ENCODE results near the gene MICU1.

Gene MICU1

DNA sequence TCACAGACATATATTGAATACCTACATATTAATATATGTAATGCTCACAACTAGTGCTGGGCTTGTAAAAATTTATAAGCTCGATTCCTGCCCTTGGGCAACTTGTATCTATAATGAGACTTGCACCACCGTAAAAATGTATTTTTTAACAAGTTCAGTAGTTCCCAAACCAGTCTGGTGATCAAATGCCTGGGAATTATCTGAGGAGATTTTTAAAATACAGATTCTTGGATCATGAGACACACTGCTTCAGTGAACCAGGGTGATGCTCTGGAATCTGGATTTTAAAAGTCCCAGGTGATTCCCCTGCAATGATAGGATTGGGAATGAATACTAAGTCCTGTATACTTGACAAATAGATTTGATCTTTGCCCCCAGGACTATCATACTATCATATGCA lies 4.3 kb upstream of the MICU1 start:
- no peak for DNase-seq (ENCODE audit: low read depth in 2 of 2)

GRCh38 chr10:72626444-72626754 lies 520 bp upstream of the MICU1 start:
- DNase-seq (ENCODE audit: low read depth in 2 of 2): no peak

DNA sequence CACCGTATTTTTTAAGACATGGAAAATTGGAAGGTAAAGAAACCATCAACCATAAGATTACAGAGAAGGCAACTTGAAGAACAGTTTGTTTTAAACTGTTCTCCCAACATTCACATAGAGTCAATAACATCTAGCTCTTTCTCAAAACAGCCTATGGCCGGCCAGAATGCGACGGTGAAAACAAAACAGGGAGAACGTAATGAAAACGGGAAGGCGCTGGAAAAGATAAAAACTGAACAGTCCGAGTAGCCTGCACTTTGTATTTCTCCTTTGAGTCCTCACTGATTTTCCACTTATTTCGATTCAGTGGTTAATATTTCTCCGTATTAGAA lies 637 bp downstream of the MICU1 start:
- no peak for DNase-seq (ENCODE audit: low read depth in 2 of 2)

GRCh38 chr10:72622271-72622670 lies 3.6 kb downstream of the MICU1 start:
- DNase-seq (ENCODE audit: low read depth in 2 of 2): no peak

DNA sequence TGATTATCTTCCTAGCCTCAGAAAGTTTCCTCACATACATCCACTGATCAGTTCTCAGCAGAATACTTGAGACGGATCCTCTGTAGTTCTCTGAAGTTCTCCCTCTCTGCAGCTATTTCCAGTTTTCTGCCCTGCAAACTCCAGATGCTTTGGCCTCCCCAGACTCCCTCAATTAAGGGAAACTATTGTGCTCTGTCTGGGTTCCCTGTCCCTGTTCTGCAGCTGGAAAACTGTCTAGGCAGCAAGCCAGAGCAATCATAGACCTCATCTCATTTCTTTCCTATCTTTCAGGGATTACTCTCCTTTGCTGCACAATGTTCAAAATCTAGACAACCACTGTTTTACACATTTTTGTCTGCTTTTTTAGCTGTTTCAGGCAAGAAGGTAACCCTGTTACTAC lies 9.2 kb downstream of the MICU1 start:
- no peak for DNase-seq (ENCODE audit: low read depth in 2 of 2)

GRCh38 chr10:72615970-72616369 lies 9.9 kb downstream of the MICU1 start:
- no peak for DNase-seq (ENCODE audit: low read depth in 2 of 2)

DNA sequence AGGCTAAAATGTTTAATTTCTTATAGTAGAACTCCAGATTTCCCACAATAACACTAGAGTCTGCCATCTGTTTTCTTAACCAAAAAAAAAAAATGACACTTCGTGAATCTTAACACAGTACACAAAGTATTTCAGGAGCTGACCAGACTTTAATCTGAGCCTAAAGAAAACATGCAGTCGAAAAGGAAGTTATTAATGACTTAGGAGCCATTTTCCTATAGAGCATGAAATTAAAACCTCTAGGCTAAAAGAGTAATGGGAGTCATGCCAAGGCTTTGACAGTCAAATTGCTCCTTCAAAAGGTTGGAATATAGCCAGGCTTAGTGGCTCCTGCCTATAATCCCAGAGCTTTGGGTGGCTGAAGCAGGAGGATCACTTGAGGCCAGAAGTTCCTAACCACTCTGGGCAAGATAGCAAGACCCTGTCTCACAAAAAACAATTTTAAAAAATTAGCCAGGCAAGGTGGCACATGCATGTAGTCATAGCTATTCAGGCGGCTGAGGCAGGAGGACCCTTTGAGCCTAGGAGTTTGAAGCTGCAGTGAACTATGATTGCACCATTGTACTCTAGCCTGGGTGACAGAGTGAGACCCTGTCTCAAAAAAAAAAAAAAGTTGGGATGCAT lies 13.6 kb downstream of the MICU1 start:
- DNase-seq (ENCODE audit: low read depth in 2 of 2): no peak

DNA sequence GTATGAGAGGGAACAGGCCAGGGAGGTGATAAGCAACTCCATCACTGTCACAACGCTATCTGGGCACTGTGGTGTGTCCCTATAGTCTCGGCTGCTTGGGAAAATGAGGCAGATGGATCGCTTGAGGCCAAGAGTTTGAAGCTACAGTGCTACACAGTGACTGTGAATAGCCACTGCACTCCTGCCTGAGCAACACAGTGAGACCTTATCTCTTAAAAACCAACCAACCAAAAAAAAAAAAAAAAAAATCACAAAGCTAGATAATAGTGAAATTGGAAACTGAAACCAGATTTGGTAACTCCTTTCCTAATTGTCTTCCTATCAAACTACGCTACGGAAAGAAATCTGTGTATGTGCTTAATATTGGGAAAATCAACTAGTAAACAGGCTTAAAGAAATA lies 14.1 kb downstream of the MICU1 start:
- DNase-seq (ENCODE audit: low read depth in 2 of 2): no peak

DNA sequence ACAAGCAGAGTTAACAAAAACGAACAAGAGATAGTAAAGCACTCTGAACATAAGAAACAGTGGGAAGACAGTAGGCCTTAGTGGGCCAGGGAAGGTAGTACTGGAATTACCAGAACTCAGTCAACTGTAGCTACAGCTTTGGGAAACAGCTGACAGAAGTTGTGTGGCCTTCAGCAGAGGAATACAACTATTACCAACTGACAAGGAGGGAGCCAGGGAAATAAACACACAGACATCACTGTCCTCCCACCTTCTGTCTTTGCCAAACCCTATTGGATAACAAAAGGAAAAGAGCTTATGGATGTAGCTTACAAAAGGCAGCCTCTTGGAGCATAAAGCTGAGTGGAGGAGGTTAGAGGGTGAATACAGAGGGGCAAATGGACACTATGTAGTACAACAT lies 15.4 kb downstream of the MICU1 start:
- no peak for DNase-seq (ENCODE audit: low read depth in 2 of 2)

- DNase-seq (ENCODE audit: low read depth in 2 of 2): no peak
Measured at GRCh38 chr10:72605122-72605521, 20.8 kb downstream of the MICU1 start.

DNA sequence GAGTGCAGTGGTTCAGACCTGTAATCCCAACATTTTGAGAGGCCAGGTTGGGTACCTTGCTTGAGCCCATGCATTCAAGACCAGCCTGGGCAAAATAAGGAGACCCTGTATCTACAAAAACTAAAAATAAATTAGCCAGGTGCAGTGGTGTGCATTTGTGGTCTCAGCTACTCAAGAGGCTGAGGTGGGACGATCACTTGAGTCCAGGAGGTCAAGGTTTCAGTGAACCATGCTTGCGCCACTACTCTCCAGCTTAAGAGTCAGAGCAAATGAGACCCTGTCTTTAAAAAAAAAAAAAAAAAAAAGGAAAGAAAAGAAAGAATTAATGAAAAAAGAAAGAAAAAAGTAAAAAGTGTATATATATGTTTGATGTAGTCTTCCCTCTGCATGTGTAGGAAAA lies 24.7 kb downstream of the MICU1 start:
- no peak for DNase-seq (ENCODE audit: low read depth in 2 of 2)

DNA sequence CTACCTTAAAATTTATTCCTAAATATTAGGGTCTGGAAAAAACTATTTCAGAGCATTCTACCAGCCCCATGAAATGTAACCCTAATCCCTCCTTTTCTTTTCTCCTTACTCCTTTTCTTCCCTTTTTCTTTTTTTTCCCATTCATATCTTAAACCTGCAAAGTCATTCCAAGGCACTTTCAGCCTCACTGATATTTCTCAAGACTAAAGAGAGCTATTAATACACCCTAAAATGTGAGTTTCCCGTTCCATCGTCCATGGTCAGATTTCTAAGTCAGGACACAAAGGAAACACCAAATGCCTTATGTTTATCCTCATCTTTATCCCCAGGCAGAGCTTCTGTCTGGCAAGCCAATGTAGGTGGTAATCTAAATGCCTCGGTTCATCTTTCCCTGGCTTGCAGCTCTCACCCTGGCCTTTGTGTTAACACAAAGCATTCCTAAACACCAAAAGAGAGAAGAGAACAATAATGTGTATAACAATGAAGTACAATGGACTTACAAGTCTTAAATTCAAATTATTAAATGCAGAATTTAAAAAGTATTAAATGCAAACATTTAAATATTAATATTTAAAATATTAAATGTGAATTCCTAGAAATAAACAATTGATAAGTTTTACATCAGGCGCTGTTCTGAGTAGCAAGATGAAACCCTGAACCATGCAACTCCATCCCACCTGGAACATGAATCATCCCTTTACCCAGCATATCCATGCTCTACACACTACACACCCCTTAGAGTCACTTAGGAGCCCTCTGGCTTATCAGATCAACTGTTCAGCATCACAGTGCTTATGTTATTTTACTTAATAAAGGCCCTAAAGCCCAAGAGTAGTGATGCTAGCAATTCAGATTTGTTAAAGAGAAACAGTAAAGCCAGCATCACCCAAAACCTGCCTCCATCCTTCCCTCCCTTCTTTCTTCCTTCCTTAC lies 26.8 kb downstream of the MICU1 start:
- DNase-seq (ENCODE audit: low read depth in 2 of 2): no peak

DNA sequence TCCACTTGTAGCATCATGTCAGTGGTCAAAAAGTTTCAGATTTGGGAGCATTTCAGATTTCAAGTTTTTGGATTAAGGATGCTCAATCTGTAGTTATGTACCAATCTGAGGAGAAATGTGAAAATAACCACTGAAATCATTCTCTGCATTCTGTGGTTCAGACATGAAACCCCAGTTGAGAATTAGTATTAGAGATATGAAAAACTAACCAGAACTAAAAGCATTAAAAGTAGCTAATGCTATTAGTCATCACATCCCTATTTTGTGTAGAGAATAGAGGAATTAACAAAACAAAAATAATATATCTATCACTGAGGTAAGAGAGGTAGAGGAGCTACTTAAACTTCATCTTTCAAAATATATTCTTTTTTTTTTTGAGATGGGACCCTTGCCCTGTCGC lies 28.0 kb downstream of the MICU1 start:
- DNase-seq (ENCODE audit: low read depth in 2 of 2): no peak

GRCh38 chr10:72595436-72595835 lies 30.4 kb downstream of the MICU1 start:
- DNase-seq (ENCODE audit: low read depth in 2 of 2): no peak

GRCh38 chr10:72593963-72594362 lies 31.9 kb downstream of the MICU1 start:
- no peak for DNase-seq (ENCODE audit: low read depth in 2 of 2)

GRCh38 chr10:72588266-72588665 lies 37.6 kb downstream of the MICU1 start:
- no peak for DNase-seq (ENCODE audit: low read depth in 2 of 2)

DNA sequence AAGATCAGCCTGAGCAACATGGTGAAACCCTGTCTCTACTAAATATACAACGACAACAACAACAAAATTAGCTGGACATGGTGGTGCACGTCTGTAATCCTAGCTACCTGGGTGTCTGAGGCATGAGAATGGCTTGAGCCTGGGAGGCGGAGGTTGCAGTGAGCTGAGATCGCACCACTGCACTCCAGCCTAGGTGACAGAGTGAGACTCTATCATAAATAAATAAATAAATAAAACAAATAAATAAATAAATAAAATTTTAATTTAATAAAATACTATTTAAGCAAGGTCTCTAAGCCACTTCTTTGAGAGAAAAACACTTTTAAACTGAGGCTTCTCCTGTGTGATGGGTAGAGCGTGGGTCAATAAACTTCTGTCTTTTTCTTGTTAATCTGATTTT lies 38.3 kb downstream of the MICU1 start:
- no peak for DNase-seq (ENCODE audit: low read depth in 2 of 2)

DNA sequence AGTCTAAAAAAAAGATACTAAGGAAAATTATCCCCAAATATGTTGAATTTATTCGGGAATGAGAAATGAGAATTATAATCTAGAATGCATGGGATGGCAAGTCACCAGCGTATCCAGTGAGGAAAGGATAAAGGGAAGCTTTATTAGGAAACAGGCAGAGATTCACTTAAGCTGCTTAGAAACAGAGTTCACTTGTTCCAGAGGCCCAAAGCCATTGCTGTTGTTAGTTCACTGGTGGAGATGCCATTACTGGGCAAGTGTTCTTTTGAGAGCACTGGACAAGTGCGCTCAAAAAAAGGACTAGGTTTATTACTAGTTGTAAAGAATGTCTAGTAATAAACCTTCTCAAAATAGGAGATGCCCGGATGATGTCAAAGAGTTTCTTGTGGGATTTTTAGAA lies 51.2 kb downstream of the MICU1 start:
- no peak for DNase-seq (ENCODE audit: low read depth in 2 of 2)

DNA sequence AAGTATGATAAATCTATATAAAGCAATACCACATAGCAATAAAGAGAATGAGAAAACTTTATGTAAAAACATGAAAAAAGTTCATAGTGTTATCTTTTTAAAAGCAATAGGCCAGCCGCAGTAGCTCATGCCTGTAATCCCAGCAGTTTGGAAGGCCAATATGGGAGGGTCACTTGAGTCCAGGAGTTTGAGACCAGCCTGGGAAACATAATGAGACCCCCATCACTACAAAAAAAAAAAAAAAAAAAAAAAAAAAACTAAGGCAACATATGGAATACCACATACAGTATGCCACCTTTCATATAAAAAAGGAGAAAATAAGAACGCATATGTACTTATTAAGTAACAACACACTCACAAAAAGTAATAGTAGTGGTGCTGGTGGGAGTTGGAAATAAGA lies 52.8 kb downstream of the MICU1 start:
- DNase-seq (ENCODE audit: low read depth in 2 of 2): no peak

GRCh38 chr10:72567889-72568640 lies 57.8 kb downstream of the MICU1 start:
- no peak for DNase-seq (ENCODE audit: low read depth in 2 of 2)

DNA sequence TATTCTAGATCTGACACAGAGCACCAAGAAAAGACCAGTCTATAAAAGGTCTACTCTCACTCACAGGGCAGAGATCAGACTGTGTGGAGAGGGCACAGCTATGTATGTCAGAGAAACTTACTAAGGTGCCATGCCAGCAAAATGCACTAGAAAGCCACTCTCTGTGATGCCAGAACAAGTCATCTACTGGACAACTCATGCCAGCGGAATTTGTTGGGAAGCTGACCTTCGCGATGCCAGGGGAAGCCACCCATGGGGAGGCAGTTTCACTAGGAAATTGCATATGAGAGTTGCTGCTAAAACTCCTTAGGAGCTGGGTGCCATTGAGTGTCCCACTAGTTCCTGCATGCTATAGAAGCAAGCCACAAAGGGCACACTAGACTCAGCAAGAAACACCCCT lies 58.5 kb downstream of the MICU1 start:
- DNase-seq (ENCODE audit: low read depth in 2 of 2): no peak

GRCh38 chr10:72564596-72564995 lies 61.3 kb downstream of the MICU1 start:
- DNase-seq (ENCODE audit: low read depth in 2 of 2): no peak

DNA sequence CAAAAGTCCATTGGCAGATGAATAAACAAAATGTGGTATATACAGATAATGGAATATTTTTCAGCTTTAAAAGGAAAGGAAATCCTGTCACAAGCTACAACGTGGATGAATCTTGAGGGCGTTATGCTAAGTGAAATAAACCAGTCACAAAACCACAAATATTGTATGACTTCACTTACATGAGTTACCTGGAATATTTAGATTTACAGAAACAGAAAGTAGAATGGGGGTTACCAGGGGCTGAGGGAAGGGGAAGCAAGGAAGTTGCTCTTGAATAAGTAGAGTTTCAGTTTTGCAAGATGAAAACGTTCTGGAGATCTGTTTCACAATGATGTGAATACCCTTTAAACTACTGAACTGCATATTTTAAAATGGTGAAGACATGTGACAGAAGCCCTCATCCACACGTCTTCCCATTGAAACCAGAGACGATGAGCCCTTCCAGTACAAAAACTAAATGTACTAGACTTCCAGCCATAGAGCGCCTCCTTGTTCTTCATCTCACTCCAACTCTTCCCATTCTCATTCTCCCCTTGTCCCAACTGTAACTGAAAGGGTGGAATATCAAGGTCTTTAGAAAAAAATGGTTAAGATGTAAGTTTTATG lies 62.4 kb downstream of the MICU1 start:
- no peak for DNase-seq (ENCODE audit: low read depth in 2 of 2)
